GM21526 (cell line): ENCODE results near the gene ENPP7.

ENCODE experiments used
- ATAC-seq: cut with Tn5 transposase; IDR thresholded peaks from one replicate; pipeline ENCODE4 v1.9.1; 2021; ENCODE audit warnings: moderate library complexity; ENCODE audit not compliant: unreplicated experiment, low FRiP score

Gene ENPP7

GRCh38 chr17:79776376-79777119 is 45.8 kb downstream of the ENPP7 start:
- ATAC-seq: no peak

DNA sequence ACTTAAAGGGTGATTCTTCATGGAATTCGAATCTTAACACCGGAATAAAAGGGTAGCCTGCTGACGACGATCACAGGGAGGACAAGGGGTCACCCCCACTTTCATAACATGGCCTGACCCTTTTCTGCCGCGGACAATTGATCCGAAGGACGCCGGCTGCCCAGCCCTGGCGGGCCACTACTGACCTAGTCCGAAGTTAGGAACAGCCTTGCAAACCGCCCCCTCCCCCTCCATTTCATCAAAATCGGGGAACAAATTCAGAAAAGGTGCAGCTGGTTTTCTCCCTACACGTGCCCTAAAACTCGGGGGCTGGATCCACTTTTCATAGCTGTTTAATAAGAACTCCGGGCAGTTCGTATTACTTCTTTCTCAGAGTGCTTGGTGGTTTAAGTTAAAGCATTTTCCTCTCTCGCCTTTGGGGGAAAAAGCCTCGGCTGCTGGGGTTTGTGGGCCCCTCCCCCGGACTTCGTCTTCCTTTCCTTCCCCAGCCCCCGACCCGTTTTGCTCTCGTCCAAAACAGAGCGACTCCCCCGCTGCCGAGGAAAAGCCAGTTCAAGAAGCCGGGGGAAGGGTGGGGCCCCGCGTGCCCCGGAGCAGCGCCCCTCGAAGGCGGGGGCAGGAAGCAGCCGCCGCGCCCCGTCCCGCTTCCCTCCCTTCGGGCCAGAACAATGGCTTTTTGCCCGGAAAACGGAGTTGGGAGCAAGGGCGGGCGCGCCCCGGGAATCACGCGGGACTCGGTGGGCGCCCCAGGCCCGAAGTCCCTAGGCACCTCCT is 46.6 kb downstream of the ENPP7 start:
- no peak for ATAC-seq

DNA sequence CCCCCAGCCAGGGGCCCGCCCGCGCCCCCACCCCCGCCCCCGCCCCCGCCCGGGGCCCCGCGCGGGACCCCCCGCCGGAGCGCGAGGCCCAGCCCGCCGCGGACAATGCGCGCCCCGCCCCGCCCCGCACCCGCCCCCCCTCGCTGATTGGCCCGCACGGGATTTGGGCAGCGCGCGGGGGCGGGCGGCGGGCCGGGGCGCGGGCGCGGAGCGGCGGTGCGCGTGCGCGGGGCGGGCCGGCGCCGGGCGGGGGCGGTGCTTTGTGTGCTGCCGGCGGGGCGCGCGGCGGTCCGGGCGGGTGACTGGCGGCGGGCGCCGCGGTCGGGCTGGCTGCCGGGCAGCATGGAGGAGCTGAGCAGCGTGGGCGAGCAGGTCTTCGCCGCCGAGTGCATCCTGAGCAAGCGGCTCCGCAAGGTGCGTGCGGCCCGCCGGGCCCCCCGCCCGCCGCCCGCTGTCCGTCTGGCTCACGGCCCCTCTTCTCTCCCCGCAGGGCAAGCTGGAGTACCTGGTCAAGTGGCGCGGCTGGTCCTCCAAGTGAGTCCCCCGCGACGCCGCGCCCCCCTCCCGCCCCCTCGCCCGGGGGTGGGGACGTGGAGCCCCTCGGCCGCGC is 47.3 kb downstream of the ENPP7 start, which contains the start of gene CBX2:
TSS of gene CBX2 (plus strand) at position 255 of the 610 bp plus-strand sequence. CDS start at position 343, 88 bp downstream.
- ATAC-seq: no peak

- no peak for ATAC-seq
Observed at GRCh38 chr17:79778504-79779083, 47.9 kb downstream of the ENPP7 start.

GRCh38 chr17:79779084-79779529 is 48.4 kb downstream of the ENPP7 start:
- ATAC-seq: no peak

- ATAC-seq: no peak
Observed at GRCh38 chr17:79779661-79780365, 49.1 kb downstream of the ENPP7 start.

DNA sequence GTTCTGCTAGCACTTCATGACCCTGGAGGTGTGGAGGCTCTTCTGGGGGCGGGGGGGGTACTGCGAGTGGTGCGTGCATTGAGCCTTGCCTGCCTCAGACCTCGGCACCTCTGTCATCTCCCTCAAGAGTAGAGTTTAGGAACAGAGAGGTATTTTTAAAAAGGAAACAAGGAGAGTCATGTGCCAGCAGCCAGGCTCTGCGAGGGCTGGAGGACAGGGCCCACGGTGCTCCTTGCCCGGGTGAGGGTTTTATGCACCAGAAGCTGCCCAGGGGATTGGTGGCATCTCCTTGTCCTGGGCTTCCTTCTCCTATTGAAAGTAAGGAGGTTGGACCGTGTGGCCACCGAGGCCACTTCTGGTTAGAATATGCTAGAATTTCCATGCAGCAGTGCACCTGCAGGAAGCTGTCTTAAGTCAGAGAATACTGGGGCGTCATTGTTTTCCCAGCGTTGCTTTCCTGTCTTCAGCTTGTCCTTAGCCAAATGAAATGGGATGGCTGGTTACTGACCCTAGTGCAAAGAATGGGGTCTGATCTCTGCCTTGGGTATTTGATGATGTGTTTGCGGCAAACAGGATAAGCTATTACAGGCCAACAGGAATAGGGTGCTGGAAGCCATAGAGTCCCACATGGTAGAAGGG is 50.4 kb downstream of the ENPP7 start:
- no peak for ATAC-seq

DNA sequence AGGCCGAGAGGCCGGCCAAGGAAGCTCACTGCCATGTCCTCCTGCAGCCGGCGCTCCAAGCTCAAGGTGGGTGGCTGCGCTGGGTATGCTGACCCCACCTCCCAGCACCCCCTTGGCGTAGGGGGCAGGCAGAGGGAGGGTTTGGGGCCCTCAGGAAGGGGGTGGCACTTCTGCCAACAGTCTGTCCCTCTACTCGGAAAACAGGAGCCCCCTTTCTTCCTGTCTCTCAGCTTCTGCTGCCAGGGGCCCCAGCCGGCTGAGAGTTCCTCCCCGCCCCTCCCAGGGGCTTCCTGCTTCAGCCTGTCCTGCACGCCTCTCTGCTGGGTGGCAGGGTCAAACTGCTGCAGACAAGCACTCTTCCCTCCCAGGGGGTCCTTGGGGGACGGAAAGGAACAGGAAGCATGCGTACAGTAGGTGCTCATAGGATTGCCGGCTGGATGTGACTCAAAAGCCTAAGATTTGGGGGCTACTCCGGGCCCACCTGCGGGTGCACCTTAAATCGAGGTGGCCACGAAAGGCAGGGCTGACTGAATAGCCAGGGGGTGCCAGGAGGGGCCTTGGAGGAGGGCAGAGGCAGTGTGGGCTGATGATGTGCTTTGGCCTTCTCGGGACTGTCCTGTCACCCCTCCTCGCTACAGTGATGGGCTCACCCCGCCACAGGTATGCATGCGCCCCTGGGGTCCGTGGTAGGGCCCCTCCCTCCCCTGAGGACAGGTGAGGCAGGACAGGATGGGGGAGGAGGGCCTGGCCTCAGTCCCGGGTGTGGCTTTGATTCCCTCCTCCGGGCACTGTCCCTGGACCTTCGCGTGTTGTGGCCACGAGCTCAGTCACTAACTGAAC is 51.2 kb downstream of the ENPP7 start:
- ATAC-seq: no peak

DNA sequence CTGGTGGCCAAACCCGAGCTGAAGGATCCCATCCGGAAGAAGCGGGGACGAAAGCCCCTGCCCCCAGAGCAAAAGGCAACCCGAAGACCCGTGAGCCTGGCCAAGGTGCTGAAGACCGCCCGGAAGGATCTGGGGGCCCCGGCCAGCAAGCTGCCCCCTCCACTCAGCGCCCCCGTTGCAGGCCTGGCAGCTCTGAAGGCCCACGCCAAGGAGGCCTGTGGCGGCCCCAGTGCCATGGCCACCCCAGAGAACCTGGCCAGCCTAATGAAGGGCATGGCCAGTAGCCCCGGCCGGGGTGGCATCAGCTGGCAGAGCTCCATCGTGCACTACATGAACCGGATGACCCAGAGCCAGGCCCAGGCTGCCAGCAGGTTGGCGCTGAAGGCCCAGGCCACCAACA is 53.1 kb downstream of the ENPP7 start:
- ATAC-seq: no peak

DNA sequence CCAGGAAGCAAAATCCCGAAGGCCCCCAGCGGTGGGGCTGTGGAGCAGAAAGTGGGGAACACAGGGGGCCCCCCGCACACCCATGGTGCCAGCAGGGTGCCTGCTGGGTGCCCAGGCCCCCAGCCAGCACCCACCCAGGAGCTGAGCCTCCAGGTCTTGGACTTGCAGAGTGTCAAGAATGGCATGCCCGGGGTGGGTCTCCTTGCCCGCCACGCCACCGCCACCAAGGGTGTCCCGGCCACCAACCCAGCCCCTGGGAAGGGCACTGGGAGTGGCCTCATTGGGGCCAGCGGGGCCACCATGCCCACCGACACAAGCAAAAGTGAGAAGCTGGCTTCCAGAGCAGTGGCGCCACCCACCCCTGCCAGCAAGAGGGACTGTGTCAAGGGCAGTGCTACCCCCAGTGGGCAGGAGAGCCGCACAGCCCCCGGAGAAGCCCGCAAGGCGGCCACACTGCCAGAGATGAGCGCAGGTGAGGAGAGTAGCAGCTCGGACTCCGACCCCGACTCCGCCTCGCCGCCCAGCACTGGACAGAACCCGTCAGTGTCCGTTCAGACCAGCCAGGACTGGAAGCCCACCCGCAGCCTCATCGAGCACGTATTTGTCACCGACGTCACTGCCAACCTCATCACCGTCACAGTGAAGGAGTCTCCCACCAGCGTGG is 53.7 kb downstream of the ENPP7 start:
- ATAC-seq: no peak

DNA sequence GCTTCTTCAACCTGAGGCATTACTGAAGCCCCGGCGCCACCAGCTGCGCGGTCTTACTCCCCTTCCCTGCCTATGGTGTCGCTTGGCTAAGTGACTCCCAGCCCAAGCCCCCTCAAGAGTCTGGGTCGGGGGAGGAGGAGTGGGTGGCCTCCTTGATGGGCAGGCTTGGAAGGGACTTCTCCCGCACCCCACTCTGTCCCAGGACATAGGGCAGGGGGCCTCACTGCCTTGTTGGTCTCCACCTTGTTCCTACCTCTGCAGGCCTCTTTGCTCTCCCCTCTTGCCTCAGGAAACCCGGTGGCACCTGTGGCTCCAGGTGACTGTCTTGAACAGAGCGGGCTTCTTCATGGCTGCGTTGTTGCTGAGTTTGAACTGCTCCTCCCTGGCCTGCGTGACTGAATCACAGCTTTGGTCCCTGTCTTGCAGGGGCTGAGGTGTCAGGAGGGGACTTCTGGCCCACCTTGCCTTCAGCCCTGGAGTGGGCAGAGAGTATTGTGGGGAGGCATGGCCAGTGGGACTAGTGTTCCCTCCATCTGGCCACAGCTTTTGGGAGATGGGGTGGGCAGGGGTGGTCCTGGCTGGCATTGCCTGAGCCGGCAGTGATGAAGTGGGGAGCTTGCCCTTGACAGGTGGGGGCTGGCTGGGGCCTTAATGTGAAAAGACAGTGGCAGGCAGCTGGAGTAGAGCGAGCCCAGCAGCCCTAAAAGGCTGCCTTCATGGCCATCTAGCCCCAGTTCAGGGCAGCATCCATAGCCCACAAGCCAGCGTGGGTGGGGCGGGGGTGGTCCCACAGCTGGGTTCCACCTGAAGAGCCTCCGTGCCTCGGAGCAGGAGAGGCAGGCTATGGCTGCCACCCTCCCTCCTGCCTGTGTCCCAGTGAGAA is 54.5 kb downstream of the ENPP7 start:
- no peak for ATAC-seq

- ATAC-seq: no peak
Observed at GRCh38 chr17:79785900-79786810, 55.4 kb downstream of the ENPP7 start.

- ATAC-seq: no peak
Observed at GRCh38 chr17:79786930-79787643, 56.3 kb downstream of the ENPP7 start.

GRCh38 chr17:79788455-79788854 is 57.7 kb downstream of the ENPP7 start:
- ATAC-seq: no peak

DNA sequence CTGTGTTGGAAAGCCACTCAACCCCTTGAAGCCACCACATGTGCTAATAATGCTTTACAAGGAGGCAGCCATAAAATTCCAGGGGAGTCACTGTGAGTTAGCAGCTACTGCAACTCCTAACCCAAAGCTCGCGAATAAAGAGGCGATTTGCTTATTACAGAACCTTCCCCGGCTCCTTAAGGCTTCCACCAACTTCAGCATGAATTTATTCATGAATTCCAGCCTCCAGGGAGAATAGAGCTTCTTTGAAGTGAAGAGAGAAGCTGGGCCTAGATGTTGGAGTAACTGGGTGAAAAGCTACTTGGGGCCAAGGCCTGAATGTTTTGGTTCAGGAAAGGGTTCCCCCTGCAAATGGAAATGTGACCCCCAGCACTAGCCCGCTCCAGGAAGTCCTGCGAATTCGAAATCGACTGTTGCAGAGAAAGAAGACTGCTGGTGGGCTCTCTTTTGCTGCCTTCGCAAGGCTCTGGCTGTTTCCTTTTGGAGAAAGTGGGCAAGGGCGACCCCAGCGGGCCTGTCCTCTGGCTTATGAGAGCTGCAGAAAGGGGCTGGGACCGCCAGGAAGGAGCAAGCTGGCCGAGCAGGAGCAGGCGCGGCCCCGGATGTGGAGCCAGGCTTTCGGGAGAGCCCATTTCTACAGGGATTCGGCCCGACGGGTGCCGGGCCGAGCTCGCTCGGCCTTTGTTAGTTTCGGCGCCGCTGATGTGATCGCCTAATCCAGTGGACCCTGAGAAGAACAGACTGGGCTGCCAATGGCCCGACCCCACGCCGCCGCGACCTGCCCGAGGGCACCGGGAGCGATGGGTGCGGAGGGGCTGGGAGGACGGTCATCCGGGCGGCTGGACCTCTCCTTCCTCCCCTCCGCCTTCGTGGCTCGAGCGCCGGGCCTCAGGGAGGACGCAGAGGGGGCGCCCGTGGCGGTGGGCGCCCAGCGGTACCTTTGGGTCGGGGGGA is 58.5 kb downstream of the ENPP7 start:
- no peak for ATAC-seq
